Measurements from ENCODE around the gene RHBDD3. TPM values are rescaled to one million over a fixed set of nuclear protein-coding genes. Genes with fewer than 3 reads are reported as not detected.

Gene RHBDD3
- 11.7 TPM for total RNA-seq
- long read RNA-seq, transcript RHBDD3-201 (7 exons, 1,794 nt) = major isoform, 15 of 37 reads
- long read RNA-seq, partial matches to known transcripts = 3 of 37 reads
- long read RNA-seq, other reads (novel, unspliced or antisense) = 18 of 37 reads

DNA sequence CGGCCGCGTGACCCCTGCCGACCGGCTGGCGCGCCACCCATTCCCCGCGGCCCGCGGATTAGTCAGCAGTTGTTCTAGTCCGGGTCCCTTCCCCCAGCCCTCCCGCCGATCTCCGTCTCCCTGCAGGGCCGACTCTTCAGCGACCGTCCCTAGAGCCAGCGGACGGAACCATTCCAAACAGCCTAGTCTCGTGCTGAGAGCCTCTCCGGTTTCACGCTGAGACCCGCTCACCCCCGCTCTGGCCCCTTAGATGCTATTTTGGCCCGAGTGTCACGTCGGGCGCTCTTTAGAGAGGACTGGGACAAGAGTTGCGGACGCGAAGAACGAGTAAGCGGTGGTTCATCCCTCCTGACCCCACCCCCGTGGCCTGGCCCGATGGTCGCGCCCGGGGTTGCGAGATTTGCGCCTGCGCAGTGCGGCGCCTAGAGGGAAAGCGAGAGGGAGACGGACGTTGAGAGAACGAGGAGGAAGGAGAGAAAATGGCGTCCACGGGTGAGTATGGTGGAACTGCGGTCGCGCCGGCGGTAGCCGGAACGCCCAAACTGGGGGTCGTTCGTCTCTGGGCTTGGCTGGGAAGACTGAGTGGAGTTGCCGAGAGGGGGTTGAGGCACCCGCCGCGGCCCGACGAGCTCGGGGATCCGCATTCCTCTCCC, at the start of gene RHBDD3, which contains the start of gene EWSR1:
RHBDD3 (minus strand) TSS at position 124 of the 653 bp plus-strand sequence. CDS start 2,355 bp downstream, outside the sequence.
EWSR1 (plus strand) TSS at position 411 of the 653 bp plus-strand sequence; CDS start at position 480, 69 bp downstream.
- intact Hi-C loops (cut with DNase I) = loop anchor here (2.0 kb wide), 1 partner anchor 39 kb away; the partner anchor contains the start of gene GAS2L1
- ATAC-seq (ENCODE audit: poor library complexity) = peak; percentile 95
- DNase-seq = peak; percentile 97

DNA sequence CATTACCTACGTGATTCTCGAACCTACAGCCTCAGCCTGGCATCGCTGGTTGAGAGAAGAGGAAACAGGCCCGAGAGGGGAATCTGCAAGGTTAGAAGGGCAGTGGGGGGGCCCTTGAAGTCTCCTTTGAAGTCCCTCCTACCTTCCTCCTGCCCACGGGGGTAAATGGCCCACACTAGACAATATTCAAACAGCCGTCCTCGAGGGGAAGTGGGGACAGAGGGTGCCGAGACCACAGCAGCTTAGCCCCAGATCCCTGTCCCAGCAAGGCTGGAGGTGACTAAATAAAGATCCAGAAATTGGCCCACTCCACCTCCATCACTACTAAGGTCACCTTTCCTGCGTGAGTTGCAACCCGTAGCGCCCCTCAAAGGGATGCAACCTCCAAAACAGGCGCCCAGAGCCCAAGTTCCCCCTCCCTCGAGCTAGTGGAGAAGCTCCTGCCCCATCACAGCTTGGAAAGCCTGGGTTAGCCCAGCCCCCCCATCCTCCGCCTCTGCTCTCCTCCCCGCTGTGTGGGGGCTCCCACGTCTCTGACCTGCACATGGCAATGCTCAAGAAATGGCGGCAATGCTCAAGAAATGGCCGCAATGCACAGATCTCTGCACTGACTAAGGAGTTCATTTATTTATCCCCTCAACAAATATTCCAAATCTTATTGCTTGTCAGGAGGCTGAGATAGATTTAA, 48.5 kb upstream of the RHBDD3 start:
- DNase-seq = peak; percentile 10
- no peak for ATAC-seq (ENCODE audit: poor library complexity)
- intact Hi-C loops (cut with DNase I) = no loop called here

DNA sequence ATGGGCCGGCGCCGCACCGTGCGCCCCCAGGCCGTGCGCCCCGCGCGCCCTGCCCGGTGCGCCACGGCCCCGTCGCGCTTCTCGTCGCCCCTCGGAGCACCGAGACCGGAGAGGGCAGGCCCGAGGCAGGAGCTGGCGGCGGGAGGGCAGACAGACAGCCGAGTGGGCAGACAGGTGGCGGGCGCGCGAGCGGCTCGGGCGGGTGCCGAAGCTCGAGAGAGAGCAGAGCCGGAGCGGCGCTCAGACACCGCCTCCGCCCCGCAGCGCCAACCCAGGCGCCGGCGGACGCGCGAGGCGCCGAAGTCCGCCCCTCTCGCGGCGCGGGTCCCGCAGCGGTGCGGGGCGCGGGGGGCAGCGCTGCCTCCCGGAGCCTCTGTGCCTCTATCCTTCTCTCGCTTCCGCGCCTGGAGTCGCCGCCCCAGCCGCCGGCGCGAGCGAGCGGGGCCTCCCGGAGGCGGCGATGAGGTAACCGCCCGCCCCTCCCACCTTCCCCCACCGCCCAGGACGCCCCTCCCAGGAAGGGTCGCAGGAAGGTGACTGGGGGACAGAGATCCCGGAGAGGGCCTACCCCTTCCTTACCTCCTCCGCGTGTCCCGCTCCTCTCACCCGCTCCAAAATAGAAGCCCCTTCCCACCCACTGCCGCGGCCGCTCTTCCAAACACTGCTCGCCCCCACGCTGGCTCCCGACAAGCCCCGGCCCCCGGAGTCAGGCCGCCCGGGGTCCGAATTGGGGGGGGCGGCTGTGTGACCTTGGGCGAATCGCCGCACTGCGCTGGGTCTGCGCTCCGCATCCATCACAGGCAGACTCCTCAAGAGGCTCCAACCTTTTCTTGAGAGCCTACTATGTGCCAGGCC, 47.7 kb upstream of the RHBDD3 start, which contains the start of gene RASL10A:
RASL10A (minus strand) TSS at position 412 of the 855 bp plus-strand sequence. CDS start 451 bp downstream, outside the sequence.
- DNase-seq (peak; percentile 23), ATAC-seq (ENCODE audit: poor library complexity) (no peak)

DNA sequence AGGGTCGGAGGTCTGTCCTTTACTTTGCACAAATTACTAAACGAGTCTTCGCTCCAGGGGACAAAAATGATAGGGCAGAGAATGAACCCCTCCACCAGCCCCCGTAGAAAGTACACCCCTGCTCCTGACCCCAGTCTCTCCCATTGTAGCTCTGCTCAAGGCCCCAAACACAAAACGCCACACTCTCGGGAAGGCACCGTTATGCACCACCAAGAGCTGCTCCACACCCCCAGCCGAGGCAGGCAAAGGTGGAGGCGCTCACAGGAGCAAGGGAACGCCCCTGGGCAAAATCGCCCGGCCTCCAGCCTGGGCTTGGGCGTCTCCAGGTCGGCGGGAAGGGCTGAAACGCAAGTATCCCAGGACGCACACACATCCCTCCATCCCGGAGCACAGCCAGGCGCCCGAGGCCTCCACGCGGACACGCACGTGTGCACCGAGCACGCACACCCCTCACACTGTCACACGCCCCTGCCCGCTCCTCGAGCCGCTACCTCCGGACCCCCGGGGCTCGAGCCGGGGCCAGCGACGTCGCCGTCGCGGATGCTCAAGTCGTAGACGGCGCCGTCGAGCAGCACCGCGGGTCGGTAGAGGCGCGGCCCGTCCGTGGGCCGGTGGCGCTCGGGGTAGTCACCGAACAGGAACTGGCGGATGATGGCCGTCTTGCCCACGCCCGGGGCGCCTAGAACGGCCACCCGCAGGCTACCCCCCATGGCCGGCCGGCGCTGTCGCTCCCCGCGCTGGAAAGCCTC, 46.9 kb upstream of the RHBDD3 start:
- no peak for DNase-seq
- ATAC-seq (ENCODE audit: poor library complexity) = no peak
- intact Hi-C loops (cut with DNase I) = no loop called here

More for the DNA sequence above, 47.7 kb upstream of the RHBDD3 start, which contains the start of gene RASL10A:
- intact Hi-C loops (cut with DNase I) = no loop called here

DNA sequence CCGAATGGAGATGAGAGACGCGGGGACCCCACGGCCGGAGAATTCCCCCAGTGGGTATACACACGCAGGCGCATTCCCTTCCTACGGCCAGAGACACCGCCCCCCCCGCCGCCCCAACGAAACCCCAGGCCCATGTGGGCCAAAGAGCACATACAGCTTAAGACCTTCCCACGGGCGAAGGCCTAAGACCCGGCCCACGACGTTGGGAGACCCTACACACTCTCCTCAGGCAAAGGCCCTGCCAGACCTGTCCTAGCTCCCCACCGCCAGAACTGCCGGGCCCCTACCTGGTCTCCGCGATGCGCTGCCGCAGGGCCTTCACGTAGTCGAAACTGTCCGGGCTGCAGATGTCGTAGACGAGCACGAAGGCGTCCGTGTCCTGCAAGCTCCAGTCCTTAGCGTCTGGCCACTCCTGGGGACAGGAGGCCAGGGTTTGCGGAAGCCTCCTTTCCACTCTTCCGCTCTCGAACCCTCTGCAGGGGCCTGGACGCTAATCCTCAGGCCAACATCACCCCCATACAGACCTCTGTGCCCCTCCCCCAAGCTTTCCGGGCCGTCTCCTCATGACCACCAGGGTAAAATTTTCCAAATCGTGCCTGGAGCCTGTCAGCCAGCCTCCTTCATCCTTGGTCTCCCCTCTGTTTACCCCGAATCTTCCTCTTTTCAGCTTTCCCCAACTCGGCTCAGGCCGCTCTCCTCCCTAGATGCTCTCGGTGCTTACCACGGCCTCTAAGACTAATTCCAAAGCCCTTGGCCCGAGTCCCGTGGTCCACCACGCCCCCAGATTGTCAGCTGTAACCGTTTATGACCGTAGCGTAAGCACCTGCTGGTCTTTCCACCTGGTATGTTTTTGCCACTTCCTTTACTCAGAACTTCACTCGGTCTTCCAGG, 46.0 kb upstream of the RHBDD3 start:
- no peak for DNase-seq
- intact Hi-C loops (cut with DNase I) = no loop called here
- no peak for ATAC-seq (ENCODE audit: poor library complexity)

DNA sequence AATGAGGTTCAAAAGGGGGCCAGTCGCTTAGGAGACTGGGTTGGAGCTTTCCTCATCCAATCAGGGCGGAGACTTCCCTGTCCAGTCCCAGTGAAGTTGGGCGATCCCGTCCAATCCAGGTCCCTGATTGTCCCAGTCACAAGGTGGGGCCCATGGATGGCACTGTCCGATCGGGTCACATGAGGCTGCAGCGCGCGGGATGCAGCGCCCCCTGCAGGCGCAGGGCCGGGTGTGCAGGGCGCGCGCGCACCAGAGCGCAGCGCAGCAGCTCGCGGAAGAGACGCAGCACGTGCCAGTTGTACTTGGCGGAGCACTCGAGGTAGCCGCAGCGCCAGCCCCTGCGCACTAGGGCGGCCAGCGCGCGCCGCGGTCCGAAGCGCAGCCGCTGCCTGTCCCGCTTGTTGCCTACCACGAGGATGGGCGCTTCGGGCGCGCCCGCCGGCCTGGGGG, 45.4 kb upstream of the RHBDD3 start:
- ATAC-seq (ENCODE audit: poor library complexity) (peak; percentile 3), DNase-seq (no peak)
- intact Hi-C loops (cut with DNase I) = no loop called here

DNA sequence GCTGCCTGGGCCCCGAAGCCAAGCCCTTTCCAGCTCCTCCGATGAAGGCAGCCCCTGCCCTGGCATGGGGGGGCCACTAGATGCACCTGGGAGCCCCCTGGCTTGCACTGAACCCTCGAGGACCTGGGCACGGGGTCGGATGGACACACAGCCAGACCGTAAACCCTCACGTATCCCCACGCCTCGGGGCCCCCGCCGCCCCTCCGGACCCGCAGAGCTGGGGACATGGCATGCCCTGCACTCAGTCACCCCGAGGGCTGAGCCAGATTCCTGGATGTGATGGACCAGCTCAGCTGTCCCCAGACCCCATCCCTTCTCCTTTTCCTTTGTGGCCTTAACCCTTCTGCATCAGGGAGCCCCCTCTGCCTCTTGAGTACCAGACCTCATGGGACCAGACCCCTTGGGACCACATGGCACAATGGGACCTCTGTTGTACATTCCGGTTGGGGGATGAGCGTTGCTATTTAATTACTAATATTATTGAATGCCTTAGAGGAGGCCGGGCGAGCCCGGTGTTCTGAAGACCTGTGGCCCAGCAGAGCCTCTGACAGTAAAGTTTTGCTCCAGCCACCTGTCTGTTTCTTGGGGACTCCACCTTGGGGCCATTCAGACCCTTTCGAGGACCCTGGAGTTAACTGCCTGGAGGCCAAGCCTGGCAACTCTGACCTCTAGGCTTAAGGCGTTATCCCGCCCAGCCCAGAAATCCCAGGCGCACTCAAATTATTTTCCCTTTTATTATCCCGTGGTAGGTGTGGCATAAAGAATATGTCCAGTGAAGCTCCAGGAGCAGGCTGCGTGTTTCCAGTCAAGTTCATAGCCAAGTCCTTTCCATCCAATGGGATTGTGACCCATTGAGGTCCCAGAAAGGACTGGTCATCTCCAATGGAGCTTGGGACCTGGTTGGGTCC, 44.7 kb upstream of the RHBDD3 start:
- intact Hi-C loops (cut with DNase I) = no loop called here
- DNase-seq (no peak), ATAC-seq (ENCODE audit: poor library complexity) (no peak)

DNA sequence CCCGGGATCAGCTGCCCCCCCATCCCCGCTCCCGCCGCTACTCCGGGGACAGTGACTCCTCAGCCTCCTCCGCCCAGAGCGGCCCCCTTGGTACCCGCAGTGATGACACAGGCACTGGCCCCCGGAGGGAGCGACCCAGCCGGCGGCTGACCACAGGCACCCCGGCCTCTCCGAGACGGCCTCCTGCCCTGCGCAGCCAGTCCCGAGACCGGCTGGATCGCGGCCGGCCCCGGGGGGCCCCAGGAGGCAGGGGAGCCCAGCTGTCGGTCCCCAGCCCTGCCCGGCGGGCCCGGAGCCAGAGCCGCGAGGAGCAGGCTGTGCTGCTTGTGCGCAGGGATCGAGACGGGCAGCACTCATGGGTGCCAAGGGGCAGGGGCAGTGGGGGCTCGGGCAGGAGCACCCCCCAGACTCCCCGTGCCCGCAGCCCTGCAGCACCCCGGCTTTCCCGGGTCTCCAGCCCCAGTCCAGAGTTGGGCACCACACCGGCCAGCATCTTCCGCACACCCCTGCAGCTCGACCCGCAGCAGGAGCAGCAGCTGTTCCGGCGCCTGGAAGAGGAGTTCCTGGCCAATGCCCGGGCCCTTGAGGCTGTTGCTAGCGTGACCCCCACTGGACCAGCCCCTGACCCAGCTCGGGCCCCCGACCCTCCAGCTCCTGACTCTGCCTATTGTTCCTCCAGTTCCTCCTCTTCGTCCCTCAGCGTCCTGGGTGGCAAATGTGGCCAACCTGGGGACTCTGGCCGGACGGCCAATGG, 43.9 kb upstream of the RHBDD3 start:
- DNase-seq (no peak), ATAC-seq (ENCODE audit: poor library complexity) (no peak)
- intact Hi-C loops (cut with DNase I) = no loop called here

DNA sequence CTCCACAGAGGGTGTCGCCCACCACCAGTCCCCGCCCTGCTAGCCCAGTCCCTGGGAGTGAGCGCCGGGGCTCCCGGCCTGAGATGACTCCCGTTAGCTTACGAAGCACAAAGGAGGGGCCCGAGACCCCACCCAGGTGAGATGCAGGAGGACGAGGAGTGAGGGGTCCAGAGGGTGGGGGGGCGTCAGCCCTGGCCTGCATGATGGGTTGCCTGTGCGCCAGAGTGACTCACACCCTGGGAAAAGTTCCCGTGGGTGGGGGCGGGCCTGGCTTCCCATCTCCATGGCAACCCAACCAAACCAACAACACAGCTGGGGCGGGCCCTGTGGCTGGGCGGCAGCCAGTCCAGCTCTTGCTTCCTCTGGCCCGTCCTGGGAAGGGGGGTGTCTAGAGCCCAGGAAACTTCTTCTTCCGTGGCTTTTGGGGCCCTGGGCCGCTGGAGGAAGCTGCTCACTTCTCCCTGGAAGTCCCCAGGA, 43.1 kb upstream of the RHBDD3 start:
- intact Hi-C loops (cut with DNase I) = no loop called here
- DNase-seq (peak; percentile 97), ATAC-seq (ENCODE audit: poor library complexity) (peak; percentile 61)

DNA sequence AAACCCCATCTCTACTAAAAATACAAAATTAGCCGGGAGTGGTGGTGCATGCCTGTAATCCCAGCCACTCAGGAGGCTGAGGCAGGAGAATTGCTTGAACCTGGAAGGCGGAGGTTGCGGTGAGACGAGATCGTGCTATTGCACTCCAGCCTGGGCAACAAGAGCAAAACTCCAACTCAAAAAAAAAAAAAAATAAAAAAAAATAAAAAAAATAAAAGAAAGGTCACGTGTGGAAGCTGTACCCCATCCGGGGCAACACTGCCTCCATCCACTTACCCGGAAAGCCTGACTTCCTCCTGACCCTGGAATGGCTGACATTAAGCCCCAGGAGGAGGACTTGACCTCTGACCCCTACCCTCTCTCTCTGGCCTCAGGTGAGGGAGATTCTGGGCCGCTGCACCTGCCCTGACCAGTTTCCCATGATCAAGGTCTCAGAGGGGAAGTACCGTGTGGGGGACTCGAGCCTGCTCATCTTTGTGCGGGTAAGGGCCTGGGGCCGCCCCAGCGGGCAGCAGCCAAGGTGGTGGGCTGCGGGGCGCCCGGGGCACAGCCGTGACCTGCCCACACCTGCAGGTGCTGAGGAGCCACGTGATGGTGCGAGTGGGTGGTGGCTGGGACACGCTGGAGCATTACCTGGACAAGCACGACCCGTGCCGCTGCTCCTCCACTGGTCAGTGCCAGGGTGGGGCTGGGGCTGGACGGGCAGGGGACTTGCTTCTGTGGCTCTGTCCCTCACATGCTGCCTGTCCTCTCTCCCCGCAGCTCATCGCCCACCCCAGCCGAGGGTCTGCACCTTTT, 42.5 kb upstream of the RHBDD3 start:
- ATAC-seq (ENCODE audit: poor library complexity) = no peak
- DNase-seq = peak; percentile 60
- intact Hi-C loops (cut with DNase I) = no loop called here

DNA sequence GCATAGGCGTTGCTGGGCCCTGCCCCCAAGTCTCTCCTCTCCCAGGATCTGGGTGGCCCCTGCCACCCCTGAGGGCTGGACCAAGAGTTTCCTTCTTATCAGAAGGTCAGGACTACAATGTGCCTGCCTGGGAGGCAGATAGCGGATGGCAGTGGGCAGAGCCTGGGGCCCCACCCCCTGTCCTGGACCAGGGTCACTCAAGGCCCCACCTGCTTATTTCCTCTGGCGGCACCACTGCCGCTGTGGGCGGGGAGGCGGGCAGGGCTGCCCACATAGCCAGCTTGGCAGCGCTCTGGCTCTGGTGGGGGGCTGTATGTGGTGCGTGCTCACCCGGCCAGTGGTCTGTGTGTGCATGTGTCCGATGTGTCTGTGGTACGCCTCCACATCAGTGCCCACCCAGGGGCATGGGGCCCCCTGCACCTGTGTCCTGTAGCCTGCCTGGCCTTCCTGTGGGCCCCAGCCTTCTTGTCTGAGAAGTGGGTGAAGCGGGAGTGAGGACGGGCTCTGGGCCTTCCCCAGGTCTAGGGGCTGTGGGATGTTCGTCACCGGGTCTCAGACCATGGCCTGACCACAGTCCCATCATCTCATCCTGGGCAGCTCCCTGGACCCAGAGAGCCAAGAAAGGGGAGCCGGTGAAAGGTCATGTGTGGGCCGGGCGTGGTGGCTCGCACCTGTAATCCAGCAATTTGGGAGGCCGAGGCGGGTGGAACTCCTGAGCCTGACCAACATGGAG, 41.7 kb upstream of the RHBDD3 start:
- DNase-seq (peak; percentile 85), ATAC-seq (ENCODE audit: poor library complexity) (peak; percentile 30)
- intact Hi-C loops (cut with DNase I) = loop anchor here (5.0 kb wide), 1 partner anchor 48 kb away; no protein-coding TSS in a partner anchor

DNA sequence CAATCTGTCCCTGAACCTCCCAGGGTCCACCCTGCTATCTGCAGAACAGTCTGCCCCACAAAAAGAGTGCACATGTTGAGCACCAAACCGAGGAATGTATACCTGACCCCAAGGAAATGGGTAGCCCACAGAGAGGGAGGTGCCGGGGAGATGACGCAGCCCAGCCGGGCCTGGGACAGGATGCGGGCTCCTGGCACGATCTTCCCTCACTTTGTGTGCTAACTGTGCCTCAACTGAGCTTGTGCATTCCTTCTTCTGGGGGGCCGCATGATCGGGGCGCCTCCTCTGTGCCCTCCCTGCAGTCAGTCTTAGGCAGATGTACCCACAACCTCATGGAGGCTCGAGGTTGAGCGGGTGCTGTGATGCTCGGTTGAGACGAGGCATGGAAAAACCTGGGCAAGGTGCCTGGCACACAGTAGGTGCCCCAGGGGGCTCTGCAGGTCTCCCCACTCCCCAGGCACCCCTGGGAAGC, 41.0 kb upstream of the RHBDD3 start:
- intact Hi-C loops (cut with DNase I) = loop anchor here (5.0 kb wide), 1 partner anchor 48 kb away; no protein-coding TSS in a partner anchor
- no peak for ATAC-seq (ENCODE audit: poor library complexity)
- no peak for DNase-seq

DNA sequence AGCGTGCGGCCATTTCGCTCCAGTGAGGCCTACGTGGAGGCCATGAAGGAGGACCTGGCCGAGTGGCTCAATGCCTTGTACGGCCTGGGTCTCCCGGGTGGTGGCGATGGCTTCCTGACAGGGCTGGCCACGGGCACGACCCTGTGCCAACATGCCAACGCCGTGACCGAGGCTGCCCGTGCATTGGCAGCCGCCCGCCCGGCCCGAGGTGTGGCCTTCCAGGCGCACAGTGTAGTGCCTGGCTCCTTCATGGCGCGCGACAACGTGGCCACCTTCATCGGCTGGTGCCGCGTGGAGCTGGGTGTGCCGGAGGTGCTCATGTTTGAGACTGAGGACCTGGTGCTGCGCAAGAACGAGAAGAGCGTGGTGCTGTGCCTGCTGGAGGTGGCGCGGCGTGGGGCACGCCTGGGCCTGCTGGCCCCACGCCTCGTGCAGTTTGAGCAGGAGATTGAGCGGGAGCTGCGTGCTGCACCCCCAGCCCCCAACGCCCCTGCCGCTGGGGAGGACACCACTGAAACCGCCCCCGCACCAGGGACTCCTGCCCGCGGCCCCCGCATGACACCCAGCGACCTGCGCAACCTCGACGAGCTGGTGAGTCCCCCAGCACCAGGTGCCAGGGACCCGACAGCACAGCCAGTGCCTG, 40.5 kb upstream of the RHBDD3 start:
- DNase-seq (no peak), ATAC-seq (ENCODE audit: poor library complexity) (no peak)
- intact Hi-C loops (cut with DNase I) = loop anchor here (5.0 kb wide), 1 partner anchor 49 kb away; no protein-coding TSS in a partner anchor

Measured in Right ventricle myocardium superior (tissue), 1 donor.